Caco-2 (cell line): ENCODE results near the gene CERK. TPM values are rescaled to one million over a fixed set of nuclear protein-coding genes. Genes with fewer than 3 reads are reported as not detected.

Source experiments
- BruUV-seq: library from RNA; stranded (reverse); fragments of 400-500 nt; replicated peaks from 2 replicates; lab custom pipeline; 2021; lab: Mats Ljungman, UMichigan
- CTCF ChIA-PET: fragments of 300-600 bp; sonication (Branson Sonifier 250); formaldehyde crosslinking; loops from one replicate; lab custom pipeline; 2022; ENCODE audit warnings: antibody characterized with exemption; lab: Charles Lee
- POLR2A ChIA-PET: fragments of 300-600 bp; sonication (Branson Sonifier 250); formaldehyde crosslinking; loops from one replicate; lab custom pipeline; 2022; ENCODE audit warnings: antibody characterized with exemption; lab: Charles Lee
- DNase-seq, 2 experiments: peaks; one replicate each; pipeline versions ENCODE4 v3.0.0 to v3.0.0-alpha.2; 2020 to 2022
- H3K27me3 ChIP-seq: replicated peaks from 2 replicates; pipeline ENCODE4 v1.6.0; 2011; ENCODE audit warnings: low read length; ENCODE audit not compliant: control insufficient read depth, insufficient read depth
- H3K36me3 ChIP-seq: 2 replicates; pipeline ENCODE4 v1.5.1; 2011; ENCODE audit warnings: low read length; ENCODE audit not compliant: control insufficient read depth, insufficient read depth
- H3K4me1 ChIP-seq: fragments of 250-450 bp; sonication (Bioruptor Pico); 2 replicates; pipeline ENCODE4 v1.5.1; 2020; ENCODE audit warnings: mild to moderate bottlenecking
- H3K4me3 ChIP-seq: 2 replicates; pipeline ENCODE4 v1.5.1; 2011; ENCODE audit warnings: low read depth, mild to moderate bottlenecking, control low read depth, low read length
- H3K9me3 ChIP-seq: fragments of 250-450 bp; sonication (Bioruptor Pico); 2 replicates; pipeline ENCODE4 v1.5.1; 2020; ENCODE audit warnings: mild to moderate bottlenecking, moderate library complexity
- H3K27ac Mint-ChIP-seq: one replicate; pipeline ENCODE4 v1.8.0; 2022; ENCODE audit warnings: mixed read lengths; ENCODE audit not compliant: unreplicated experiment
- H3K27me3 Mint-ChIP-seq: one replicate; pipeline ENCODE4 v1.8.0; 2022; ENCODE audit warnings: mixed read lengths; ENCODE audit not compliant: insufficient read depth, unreplicated experiment
- H3K36me3 Mint-ChIP-seq: one replicate; pipeline ENCODE4 v1.8.0; 2022; ENCODE audit warnings: mild to moderate bottlenecking, mixed read lengths; ENCODE audit not compliant: insufficient read depth, unreplicated experiment
- H3K4me1 Mint-ChIP-seq: one replicate; pipeline ENCODE4 v1.8.0; 2022; ENCODE audit warnings: low read depth, mixed read lengths; ENCODE audit not compliant: unreplicated experiment
- H3K4me3 Mint-ChIP-seq: one replicate; pipeline ENCODE4 v1.8.0; 2022; ENCODE audit warnings: mild to moderate bottlenecking, moderate library complexity, mixed read lengths; ENCODE audit not compliant: unreplicated experiment
- H3K9me3 Mint-ChIP-seq: one replicate; pipeline ENCODE4 v1.8.0; 2022; ENCODE audit warnings: mixed read lengths; ENCODE audit not compliant: unreplicated experiment
- intact Hi-C: fragments of 100-400 bp; cut with micrococcal nuclease; formaldehyde crosslinking; loops from one replicate; pipeline ENCODE4 v1.10.0; 2022; ENCODE audit not compliant: unreplicated experiment
- total RNA-seq: library from RNA; stranded (reverse); gene quantifications from 2 replicates; pipeline ENCODE4 v1.2.3, GENCODE V29; 2022
- TF ChIP-seq, protein P1 (sequence below), 2 experiments: fragments of 200-600 bp in 1 of 2; IDR thresholded peaks; 1 replicate in 1 of 2; 2 replicates in 1 of 2; pipeline versions ENCODE4 v1.5.1 to v1.8.0; 2011 to 2022; ENCODE audit warnings: antibody characterized with exemption in 1 of 2, control low read depth in 1 of 2, inconsistent platforms in 1 of 2, low read depth in 1 of 2, low read length in 1 of 2, mild to moderate bottlenecking in 1 of 2, moderate library complexity in 1 of 2; ENCODE audit not compliant: insufficient read depth in 1 of 2, severe bottlenecking in 1 of 2, unreplicated experiment in 1 of 2

The CERK gene
- total RNA-seq, 1 experiment from 2014 or later: 35.0 TPM

DNA sequence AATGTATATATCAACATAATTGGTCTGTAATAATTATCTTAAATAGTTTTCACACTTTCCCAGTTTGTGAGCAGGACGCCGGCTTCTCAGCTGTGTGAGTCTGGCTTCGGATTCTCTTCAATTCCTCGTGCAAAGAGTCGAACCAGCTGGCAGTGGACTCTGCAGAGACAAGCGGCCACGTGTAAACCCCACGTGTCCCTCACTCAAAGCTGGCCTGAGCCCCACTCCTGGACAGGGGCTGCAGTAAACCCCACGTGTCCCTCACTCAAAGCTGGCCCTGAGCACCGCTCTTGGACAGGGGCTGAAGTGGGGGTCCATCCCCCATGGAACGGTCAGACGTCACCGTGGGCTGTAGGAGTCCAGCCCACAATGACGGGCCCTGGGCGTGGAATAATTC lies 51.0 kb downstream of the CERK start:
- Mint-ChIP-seq H3K9me3 (no peaks in the 10 kb centered on the region), H3K4me3 (no peak overlapping the region), H3K27ac (no peak overlapping the region), H3K27me3 (no peaks in the 10 kb centered on the region), H3K4me1 (no peaks in the 10 kb centered on the region), H3K36me3 (peaks cover 26% of the 10 kb centered on the region)
- Histone ChIP-seq H3K4me1 (no peaks in the 10 kb centered on the region), H3K27me3 (no peaks in the 10 kb centered on the region), H3K4me3 (no peak overlapping the region), H3K9me3 (no peaks in the 10 kb centered on the region), H3K36me3 (no peaks in the 10 kb centered on the region; the same call in 1 of the 2 replicates)
- TF ChIP-seq, protein P1, sequence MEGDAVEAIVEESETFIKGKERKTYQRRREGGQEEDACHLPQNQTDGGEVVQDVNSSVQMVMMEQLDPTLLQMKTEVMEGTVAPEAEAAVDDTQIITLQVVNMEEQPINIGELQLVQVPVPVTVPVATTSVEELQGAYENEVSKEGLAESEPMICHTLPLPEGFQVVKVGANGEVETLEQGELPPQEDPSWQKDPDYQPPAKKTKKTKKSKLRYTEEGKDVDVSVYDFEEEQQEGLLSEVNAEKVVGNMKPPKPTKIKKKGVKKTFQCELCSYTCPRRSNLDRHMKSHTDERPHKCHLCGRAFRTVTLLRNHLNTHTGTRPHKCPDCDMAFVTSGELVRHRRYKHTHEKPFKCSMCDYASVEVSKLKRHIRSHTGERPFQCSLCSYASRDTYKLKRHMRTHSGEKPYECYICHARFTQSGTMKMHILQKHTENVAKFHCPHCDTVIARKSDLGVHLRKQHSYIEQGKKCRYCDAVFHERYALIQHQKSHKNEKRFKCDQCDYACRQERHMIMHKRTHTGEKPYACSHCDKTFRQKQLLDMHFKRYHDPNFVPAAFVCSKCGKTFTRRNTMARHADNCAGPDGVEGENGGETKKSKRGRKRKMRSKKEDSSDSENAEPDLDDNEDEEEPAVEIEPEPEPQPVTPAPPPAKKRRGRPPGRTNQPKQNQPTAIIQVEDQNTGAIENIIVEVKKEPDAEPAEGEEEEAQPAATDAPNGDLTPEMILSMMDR (IDR thresholded peaks at IDR 0.05; ENCODE audit: insufficient read depth in 1 of 2, low read depth in 1 of 2, low read length in 1 of 2, severe bottlenecking in 1 of 2, unreplicated experiment in 1 of 2): no peak
- ChIA-PET CTCF (no interaction called here), POLR2A (no interaction called here)
- intact Hi-C loops: no loop called here
- DNase-seq: no peak
- no TSS peak for BruUV-seq

- no peaks in the 10 kb centered on the region for H3K4me1 Mint-ChIP-seq
- POLR2A ChIA-PET: no interaction called here
- no peak overlapping the region for H3K4me3 ChIP-seq
- BruUV-seq: no TSS peak
- H3K27ac Mint-ChIP-seq: no peak overlapping the region
- H3K27me3 ChIP-seq: no peaks in the 10 kb centered on the region
- DNase-seq: no peak
- no peaks in the 10 kb centered on the region for H3K9me3 Mint-ChIP-seq
- H3K9me3 ChIP-seq: no peaks in the 10 kb centered on the region
- no peaks in the 10 kb centered on the region for H3K27me3 Mint-ChIP-seq
- H3K4me1 ChIP-seq: no peaks in the 10 kb centered on the region
- H3K36me3 ChIP-seq: no peaks in the 10 kb centered on the region
- H3K4me3 Mint-ChIP-seq: no peak overlapping the region
- TF ChIP-seq, protein P1 (IDR thresholded peaks at IDR 0.05; ENCODE audit: insufficient read depth in 1 of 2, low read depth in 1 of 2, low read length in 1 of 2, severe bottlenecking in 1 of 2, unreplicated experiment in 1 of 2): no peak
- CTCF ChIA-PET: no interaction called here
- intact Hi-C loops: no loop called here
- H3K36me3 Mint-ChIP-seq: peaks cover 21% of the 10 kb centered on the region
Observed at GRCh38 chr22:46686221-46687047, 51.6 kb downstream of the CERK start.

DNA sequence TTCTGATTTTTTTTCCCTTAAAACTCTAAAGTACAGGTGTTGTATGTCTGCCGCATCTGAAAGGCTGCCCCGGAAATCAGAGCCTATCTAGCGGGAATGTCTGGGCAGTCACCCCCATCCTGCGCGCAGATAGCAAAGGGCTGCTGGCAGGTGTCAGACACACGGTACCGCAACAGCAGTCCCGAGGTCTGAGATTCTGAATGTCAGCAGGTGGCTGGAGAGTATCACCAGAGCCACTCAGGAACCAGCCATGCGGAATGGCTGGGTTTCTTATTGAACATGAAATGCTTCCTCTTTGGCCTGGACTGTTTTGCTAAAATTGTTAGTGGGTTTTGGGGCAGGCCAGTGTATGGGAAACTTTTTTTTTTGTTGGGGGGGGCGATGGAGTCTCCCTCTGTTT lies 53.3 kb downstream of the CERK start:
- H3K27me3 Mint-ChIP-seq: no peaks in the 10 kb centered on the region
- DNase-seq: no peak
- ChIA-PET CTCF (no interaction called here), POLR2A (no interaction called here)
- no peaks in the 10 kb centered on the region for H3K27me3 ChIP-seq
- H3K36me3 Mint-ChIP-seq: peaks cover 8% of the 10 kb centered on the region
- no peaks in the 10 kb centered on the region for H3K9me3 ChIP-seq
- H3K36me3 ChIP-seq: no peaks in the 10 kb centered on the region
- intact Hi-C loops: no loop called here
- H3K27ac Mint-ChIP-seq: no peak overlapping the region
- BruUV-seq: TSS peak; percentile 59
- H3K4me3 ChIP-seq: no peak overlapping the region
- H3K4me1 ChIP-seq: no peaks in the 10 kb centered on the region
- no peaks in the 10 kb centered on the region for H3K4me1 Mint-ChIP-seq
- TF ChIP-seq, protein P1 (IDR thresholded peaks at IDR 0.05; ENCODE audit: insufficient read depth in 1 of 2, low read depth in 1 of 2, low read length in 1 of 2, severe bottlenecking in 1 of 2, unreplicated experiment in 1 of 2): no peak
- no peaks in the 10 kb centered on the region for H3K9me3 Mint-ChIP-seq
- H3K4me3 Mint-ChIP-seq: no peak overlapping the region
